ENCODE measurements around the gene EYA3.

EYA3 gene

GRCh38 chr1:28088168-28088961 lies at the start of gene EYA3:
TSS of gene EYA3 (minus strand) at chr1:28088610. CDS start at chr1:28058026, 30,584 bp downstream.
- DNase-seq, result peak; percentile 92

- DNase-seq, result no peak
Measured at GRCh38 chr1:28136922-28137613, 48.7 kb upstream of the EYA3 start.

- no peak for DNase-seq
Measured at GRCh38 chr1:28136169-28136921, 47.9 kb upstream of the EYA3 start.

GRCh38 chr1:28135371-28136168 lies 47.2 kb upstream of the EYA3 start:
- no peak for DNase-seq

- DNase-seq, result no peak
Measured at GRCh38 chr1:28134651-28135207, 46.3 kb upstream of the EYA3 start.

- DNase-seq, result no peak
Measured at GRCh38 chr1:28132171-28133167, 44.1 kb upstream of the EYA3 start.

GRCh38 chr1:28130901-28131300 lies 42.5 kb upstream of the EYA3 start:
- no peak for DNase-seq

- no peak for DNase-seq
Measured at GRCh38 chr1:28129150-28129549, 40.7 kb upstream of the EYA3 start.

- DNase-seq, result no peak
Measured at GRCh38 chr1:28127617-28128257, 39.3 kb upstream of the EYA3 start.

- no peak for DNase-seq
Measured at GRCh38 chr1:28126783-28127490, 38.5 kb upstream of the EYA3 start.

- DNase-seq, result no peak
Measured at GRCh38 chr1:28126212-28126611, 37.8 kb upstream of the EYA3 start.

GRCh38 chr1:28123461-28123961 lies 35.1 kb upstream of the EYA3 start:
- no peak for DNase-seq

GRCh38 chr1:28122183-28122582 lies 33.8 kb upstream of the EYA3 start:
- no peak for DNase-seq

- no peak for DNase-seq
Measured at GRCh38 chr1:28119556-28119955, 31.1 kb upstream of the EYA3 start.

- no peak for DNase-seq
Measured at GRCh38 chr1:28118640-28119307, 30.4 kb upstream of the EYA3 start.

- DNase-seq, result no peak
Measured at GRCh38 chr1:28115267-28115666, 26.9 kb upstream of the EYA3 start.

- DNase-seq, result no peak
Measured at GRCh38 chr1:28114844-28115243, 26.4 kb upstream of the EYA3 start.

- DNase-seq, result no peak
Measured at GRCh38 chr1:28113242-28113572, 24.8 kb upstream of the EYA3 start.

All from NCI-H1436 treated with DMSO at 0.1 percent for 48 hours (cell line).